Occipital lobe (tissue), 2 donors: ENCODE measurements around the gene TMEM220. TPM values are rescaled to one million over a fixed set of nuclear protein-coding genes. Genes with fewer than 3 reads are reported as not detected.

Experiments
- DNase-seq: peaks from one replicate; lab custom pipeline; 2025; lab: John Stamatoyannopoulos, UW
- total RNA-seq: library from RNA; depleted of rRNA; stranded (reverse); fragments of >200 nt; gene quantifications from one replicate; pipeline ENCODE4 v1.2.3, GENCODE V29; 2014

The TMEM220 gene
- 2.3 TPM for total RNA-seq

- DNase-seq: peak; percentile 64
Measured at GRCh38 chr17:10729334-10730193, at the start of gene TMEM220. Gene TMEM220 (minus strand): TSS chr17:10730023. CDS start chr17:10729851, 172 bp downstream.

GRCh38 chr17:10779609-10780008, 49.8 kb upstream of the TMEM220 start:
- no peak for DNase-seq

GRCh38 chr17:10777890-10778289, 48.1 kb upstream of the TMEM220 start:
- no peak for DNase-seq

- no peak for DNase-seq
Measured at GRCh38 chr17:10777131-10777807, 47.4 kb upstream of the TMEM220 start.

- DNase-seq: no peak
Measured at GRCh38 chr17:10776381-10776780, 46.6 kb upstream of the TMEM220 start.

GRCh38 chr17:10775740-10776356, 46.0 kb upstream of the TMEM220 start:
- DNase-seq: no peak

- no peak for DNase-seq
Measured at GRCh38 chr17:10775058-10775457, 45.2 kb upstream of the TMEM220 start.

- DNase-seq: no peak
Measured at GRCh38 chr17:10773391-10773790, 43.6 kb upstream of the TMEM220 start.

- no peak for DNase-seq
Measured at GRCh38 chr17:10772425-10773380, 42.9 kb upstream of the TMEM220 start.

GRCh38 chr17:10771148-10771547, 41.3 kb upstream of the TMEM220 start:
- DNase-seq: no peak

GRCh38 chr17:10769840-10770239, 40.0 kb upstream of the TMEM220 start:
- no peak for DNase-seq

- DNase-seq: no peak
Measured at GRCh38 chr17:10768750-10769251, 39.0 kb upstream of the TMEM220 start.

GRCh38 chr17:10767232-10767631, 37.4 kb upstream of the TMEM220 start:
- no peak for DNase-seq

- DNase-seq: no peak
Measured at GRCh38 chr17:10762037-10762436, 32.2 kb upstream of the TMEM220 start.

GRCh38 chr17:10761281-10761680, 31.5 kb upstream of the TMEM220 start:
- DNase-seq: no peak

GRCh38 chr17:10758062-10758461, 28.2 kb upstream of the TMEM220 start:
- DNase-seq: no peak

GRCh38 chr17:10757647-10758046, 27.8 kb upstream of the TMEM220 start:
- DNase-seq: no peak

- DNase-seq: no peak
Measured at GRCh38 chr17:10757067-10757466, 27.2 kb upstream of the TMEM220 start.

- no peak for DNase-seq
Measured at GRCh38 chr17:10756619-10757018, 26.8 kb upstream of the TMEM220 start.

GRCh38 chr17:10756185-10756584, 26.4 kb upstream of the TMEM220 start:
- no peak for DNase-seq

- no peak for DNase-seq
Measured at GRCh38 chr17:10755592-10756127, 25.8 kb upstream of the TMEM220 start.
